A549 treated with AZD9567 at 1 μM for 4 hours (cell line): ENCODE data around the gene FOXA2. TPM values are rescaled to one million over a fixed set of nuclear protein-coding genes. Genes with fewer than 3 reads are reported as not detected.

Experiments
- total RNA-seq: library from RNA; stranded (reverse); fragments of 200-300 nt; extraction: Qiagen RNA extraction; gene quantifications from 5 replicates; pipeline ENCODE4 v1.2.3, GENCODE V29; 2022; ENCODE audit not compliant: insufficient read depth

FOXA2 gene
- 12.5 to 15.5 TPM (median 14.4 TPM) in 5 replicates for total RNA-seq

GRCh38 chr20:22584522-22584921 is at the start of gene FOXA2:
Gene FOXA2, minus strand, starts transcription at chr20:22584572. Its CDS starts 294 bp downstream, at chr20:22584278.

